Heart right ventricle (tissue), 16 donors: ENCODE data around the gene CCDC74B. TPM values are rescaled to one million over a fixed set of nuclear protein-coding genes. Genes with fewer than 3 reads are reported as not detected.
"Not testable (repeated sequence)": the region's sequence is repeated elsewhere in the genome, so short reads cannot be mapped to it uniquely, and the experiment has no call there.

Experiments used
- ATAC-seq, 8 donors: fragments of 200-7000 bp; cut with Tn5 transposase; one replicate each; pipeline ENCODE4 v1.9.1; 2020; ENCODE audit warnings: mild to moderate bottlenecking in 8 of 8, moderate library complexity in 8 of 8, moderate number of reproducible peaks in 1 of 8
- DNase-seq, 2 donors: peaks; one replicate each; pipeline ENCODE4 v3.0.0-alpha.2; 2020
- H3K27ac ChIP-seq, 10 donors: fragments of 200-600 bp; sonication (generic) in 2 of 10; one replicate each; pipeline versions ENCODE4 v1.5.0 to v1.8.0; 2020 to 2022; ENCODE audit warnings: mild to moderate bottlenecking in 3 of 10
- H3K27me3 ChIP-seq, 7 donors: fragments of 200-600 bp; one replicate each; pipeline ENCODE4 v1.8.0; 2021 to 2022; ENCODE audit warnings: mild to moderate bottlenecking in 2 of 7
- H3K36me3 ChIP-seq, 9 donors: fragments of 200-600 bp; sonication (generic) in 1 of 9; one replicate each; pipeline versions ENCODE4 v1.5.0 to v1.8.0; 2020 to 2022; ENCODE audit warnings: mild to moderate bottlenecking in 2 of 9
- H3K4me1 ChIP-seq, 9 donors: fragments of 200-600 bp; sonication (generic) in 1 of 9; one replicate each; pipeline versions ENCODE4 v1.5.0 to v1.8.0; 2020 to 2022; ENCODE audit warnings: mild to moderate bottlenecking in 4 of 9
- H3K4me3 ChIP-seq, 10 donors: fragments of 200-600 bp; sonication (generic) in 2 of 10; one replicate each; pipeline versions ENCODE4 v1.5.0 to v1.8.0; 2020 to 2022; ENCODE audit warnings: mild to moderate bottlenecking in 7 of 10, moderate library complexity in 2 of 10
- H3K9me3 ChIP-seq, 11 donors: fragments of 200-600 bp in 10 of 11; sonication (generic) in 2 of 11; one replicate each; pipeline versions ENCODE4 v1.5.0 to v1.8.0; 2013 to 2022; ENCODE audit warnings: mild to moderate bottlenecking in 2 of 11, control low read depth in 1 of 11, moderate library complexity in 1 of 11
- WGBS, 2 donors: extraction: QIAGEN DNeasy Blood & Tissue Kit; methylation state at CpG; one replicate each; pipeline ENCODE4 v1.1.7; 2013; ENCODE audit warnings: inconsistent platforms in 1 of 2; 5-methylcytosine and 5-hydroxymethylcytosine counted together
- intact Hi-C, 10 donors: fragments of 100-400 bp; cut with DNase I; formaldehyde crosslinking; loops; one replicate each; pipeline versions ENCODE4 v1.11.1 to v1.14.2; 2022
- polyA plus RNA-seq, 2 donors: library from polyadenylated mRNA; stranded (reverse); fragments of 200-250 nt; gene quantifications; one replicate each; pipeline ENCODE4 v1.2.3, GENCODE V29; 2013
- total RNA-seq, 10 donors: library from RNA; stranded (reverse); fragmentation: NEBNext Ultra II Directional in 3 of 10; extraction: Animal tissue kit (Norgen Biotek cat#: 25700) in 3 of 10; gene quantifications; one replicate each; pipeline versions ENCODE4 v1.2.1 to v1.2.4, GENCODE V29; 2021 to 2023
- TF ChIP-seq, protein P1 (sequence below), 9 donors: fragments of 200-600 bp; sonication (generic) in 2 of 9; IDR thresholded peaks; one replicate each; pipeline versions ENCODE4 v1.5.0 to v1.8.0; 2021 to 2022; ENCODE audit warnings: antibody characterized with exemption in 9 of 9, mild to moderate bottlenecking in 5 of 9, moderate library complexity in 1 of 9
- donor health status: Arrhythmogenic right ventricular cardiomyopathy.
- donor health status: ischemic (EF 13 %, LVEDD 7.1; RV severe dilation, severe dysfunction).
- donor health status: healthy with polysubstance abuse.
- donor health status: DM: no; HTN: yes; CAD: no.
- donor health status: DM: no; HTN: no; CAD: no.
- donor health status: ischemic (EF 25% LVEDD 6.9; RV normal size, moderate dysfunction).
- donor health status: ischemic (EF 25% LVEDD 5.7; RV mildly dilated, moderate dysfunction).
- donor health status: healthy.
- donor health status: DM: yes; HTN: yes; CAD: no.
- donor health status: Ischemic cardiomyopathy.
- donor health status: ischemic (EF 35%, LVEDD 5.7; RV mildly dilated, moderate dysfunction).
- donor health status: nonischemic (EF 11% LVEDD 7.7; RV severe dilation, severe dysfunction).
- donor health status: DM: yes; HTN: yes; CAD: no.
- donor health status: PGD.
- donor health status: ischemic (EF 29% LVEDD 5.4; RV normal size, mild dysfunction).
- donor health status: nonischemic (EF 23%, LVEDD 6.1; RV moderate dilation, normal function).

Gene CCDC74B
- total and polyA plus RNA-seq, 12 donors = 0.25 to 1.4 (median 0.66) TPM; not detected in 1

DNA sequence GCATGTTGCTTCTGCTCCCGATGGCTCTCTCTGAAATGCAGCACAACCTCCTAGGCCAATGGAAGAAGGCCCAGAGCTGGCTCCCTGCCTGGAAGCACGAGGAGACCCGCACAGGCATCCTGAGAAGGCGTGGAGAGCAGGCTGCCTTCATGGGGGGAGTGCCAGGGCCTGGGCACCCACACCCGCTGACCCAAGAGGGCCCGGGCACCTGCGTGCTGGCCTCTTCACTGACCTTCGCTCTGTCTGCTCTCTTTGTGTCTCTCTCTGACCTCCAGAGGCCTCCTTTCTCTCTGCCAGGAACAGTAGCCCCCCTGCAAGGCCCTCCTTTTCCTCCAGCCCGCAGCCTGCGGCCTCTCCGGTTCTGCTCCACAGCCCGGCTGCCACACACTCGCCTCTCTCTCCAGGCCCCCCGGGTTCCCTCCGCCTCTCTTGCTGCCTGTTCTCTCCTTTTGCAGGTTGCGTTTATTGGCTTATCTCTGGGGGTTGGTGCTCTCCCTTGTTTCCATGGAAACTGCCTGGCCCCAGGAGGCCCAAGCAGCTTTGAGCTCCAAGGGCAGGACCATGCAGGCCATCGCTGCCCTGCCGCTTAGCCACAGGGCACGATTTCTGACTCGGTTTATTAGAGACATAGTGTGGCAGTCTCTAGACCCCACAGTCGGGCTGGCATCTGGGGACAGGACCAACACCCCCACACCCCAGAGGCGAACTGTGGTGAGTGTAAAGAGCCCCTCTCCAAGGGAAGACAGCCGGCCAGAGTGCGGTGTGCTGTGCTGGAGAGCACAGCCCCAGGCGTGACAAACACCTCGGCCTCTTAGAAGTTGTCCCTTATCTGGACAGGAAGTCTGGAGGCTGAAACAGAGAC lies 38.8 kb upstream of the CCDC74B start:
- DNase-seq (peak; percentile 43 to 57), ATAC-seq (no peak)
- Histone ChIP-seq H3K36me3 (peaks cover 0 to 18% (median 0%) of the 10 kb centered on the region in 9 donors), H3K4me1 (peaks cover 11 to 29% (median 23%) of the 10 kb centered on the region in 9 donors), H3K27me3 (no peaks in the 10 kb centered on the region), H3K27ac (peak overlapping the region in 9 of 10 donors; percentile 3 to 98 (median 91)), H3K4me3 (peak overlapping the region in 9 of 10 donors; percentile 77 to 99 (median 92)), H3K9me3 (no peaks in the 10 kb centered on the region)
- TF ChIP-seq, protein P1, sequence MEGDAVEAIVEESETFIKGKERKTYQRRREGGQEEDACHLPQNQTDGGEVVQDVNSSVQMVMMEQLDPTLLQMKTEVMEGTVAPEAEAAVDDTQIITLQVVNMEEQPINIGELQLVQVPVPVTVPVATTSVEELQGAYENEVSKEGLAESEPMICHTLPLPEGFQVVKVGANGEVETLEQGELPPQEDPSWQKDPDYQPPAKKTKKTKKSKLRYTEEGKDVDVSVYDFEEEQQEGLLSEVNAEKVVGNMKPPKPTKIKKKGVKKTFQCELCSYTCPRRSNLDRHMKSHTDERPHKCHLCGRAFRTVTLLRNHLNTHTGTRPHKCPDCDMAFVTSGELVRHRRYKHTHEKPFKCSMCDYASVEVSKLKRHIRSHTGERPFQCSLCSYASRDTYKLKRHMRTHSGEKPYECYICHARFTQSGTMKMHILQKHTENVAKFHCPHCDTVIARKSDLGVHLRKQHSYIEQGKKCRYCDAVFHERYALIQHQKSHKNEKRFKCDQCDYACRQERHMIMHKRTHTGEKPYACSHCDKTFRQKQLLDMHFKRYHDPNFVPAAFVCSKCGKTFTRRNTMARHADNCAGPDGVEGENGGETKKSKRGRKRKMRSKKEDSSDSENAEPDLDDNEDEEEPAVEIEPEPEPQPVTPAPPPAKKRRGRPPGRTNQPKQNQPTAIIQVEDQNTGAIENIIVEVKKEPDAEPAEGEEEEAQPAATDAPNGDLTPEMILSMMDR (IDR thresholded peaks at IDR 0.05) = no peak
- 57 to 58% methylated on average over 26 of the region's 26 CpGs for WGBS, 2 donors
- intact Hi-C loops = loop anchor here in 9 of 10 donors (5.0 to 10.0 kb wide), 6 partner anchors 141 to 1301 kb away; partner anchors contain the start of gene IMP4 (in 2 of the 9)

DNA sequence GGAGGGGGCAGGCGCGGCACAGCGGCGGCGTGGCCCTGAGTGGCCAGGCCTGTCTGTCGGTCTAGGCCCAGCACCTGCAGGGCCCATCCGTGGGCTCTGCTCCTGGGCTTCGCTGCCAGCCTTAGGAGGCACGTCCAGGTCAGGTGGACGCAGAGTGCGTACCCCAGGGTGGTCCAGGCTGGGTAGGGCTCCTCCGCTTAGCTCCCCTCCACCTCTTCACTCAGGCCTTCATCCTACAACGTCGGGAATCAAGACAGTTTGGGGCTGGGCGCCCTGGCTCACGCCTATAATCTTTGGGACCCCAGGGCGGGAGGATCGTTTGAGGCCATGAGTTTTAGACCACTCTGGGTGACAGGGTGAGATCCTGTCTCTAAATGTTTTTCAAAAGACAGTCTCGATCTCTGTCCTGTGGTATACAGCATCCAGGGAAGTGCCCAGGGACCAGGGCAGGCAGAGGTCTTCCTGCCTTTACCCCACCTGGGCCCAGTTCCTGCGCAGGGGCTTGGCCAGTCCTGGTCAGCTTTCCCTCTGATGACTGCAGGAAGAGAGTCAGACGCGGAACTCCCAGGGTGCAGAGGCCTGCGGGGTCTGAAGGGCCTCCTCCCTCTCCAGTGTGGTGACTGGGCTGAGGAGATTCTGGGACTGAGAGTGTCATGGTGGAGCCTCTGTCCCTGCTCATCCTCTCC lies 38.1 kb upstream of the CCDC74B start:
- Histone ChIP-seq H3K36me3 (peaks cover 0 to 22% (median 0%) of the 10 kb centered on the region in 9 donors), H3K27ac (peak overlapping the region; percentile 53 to 98 (median 92)), H3K4me3 (peak overlapping the region; percentile 10 to 99 (median 90)), H3K4me1 (peaks cover 11 to 29% (median 23%) of the 10 kb centered on the region in 9 donors)
- ATAC-seq = peak in 2 of 8 donors; percentile 34 to 46
- H3K27me3 ChIP-seq, H3K9me3 ChIP-seq, DNase-seq: not testable (repeated sequence)
- WGBS, 2 donors = 34 to 35% methylated on average over 23 of the region's 23 CpGs
- intact Hi-C loops = loop anchor here in 9 of 10 donors (5.0 to 10.0 kb wide), 6 partner anchors 142 to 1302 kb away; partner anchors contain the start of gene IMP4 (in 2 of the 9)

DNA sequence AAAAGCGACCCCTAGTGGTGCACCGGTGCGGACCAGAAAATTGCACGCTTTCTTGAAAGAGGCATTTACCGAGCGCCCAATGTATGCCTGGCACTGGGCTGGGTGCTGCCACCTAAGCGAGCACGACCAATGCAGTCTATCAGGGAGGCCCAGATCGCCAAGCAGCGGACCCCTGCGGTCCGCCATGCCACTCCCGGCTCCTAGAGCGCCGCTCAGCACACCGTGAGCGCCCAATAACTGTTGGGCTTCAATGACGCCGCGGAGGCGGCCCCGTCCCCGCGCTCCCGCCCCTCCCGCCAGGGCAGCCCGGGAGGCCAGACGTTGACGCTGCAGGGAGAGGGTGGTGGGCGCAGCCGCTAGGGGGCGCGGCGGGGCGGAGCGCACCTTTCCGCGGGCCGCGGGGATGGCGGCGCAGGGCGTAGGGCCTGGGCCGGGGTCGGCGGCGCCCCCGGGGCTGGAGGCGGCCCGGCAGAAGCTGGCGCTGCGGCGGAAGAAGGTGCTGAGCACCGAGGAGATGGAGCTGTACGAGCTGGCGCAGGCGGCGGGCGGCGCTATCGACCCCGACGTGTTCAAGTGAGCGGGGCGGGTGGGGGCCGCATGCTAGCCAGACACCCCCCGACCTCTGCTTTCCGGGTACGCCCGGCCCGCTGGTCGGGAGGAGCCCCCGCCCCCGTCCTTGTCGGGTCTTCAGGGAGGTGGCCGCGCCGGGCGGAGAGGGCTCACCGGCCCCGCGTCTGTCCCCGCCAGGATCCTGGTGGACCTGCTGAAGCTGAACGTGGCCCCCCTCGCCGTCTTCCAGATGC lies 37.2 kb upstream of the CCDC74B start, which contains the start of gene MZT2B:
TSS of gene MZT2B (plus strand) at position 383 of the 803 bp plus-strand sequence. CDS start at position 404, 21 bp downstream.
- intact Hi-C loops = loop anchor here in 9 of 10 donors (5.0 to 10.0 kb wide), 6 partner anchors 143 to 1303 kb away; partner anchors contain the start of gene IMP4 (in 2 of the 9)
- Histone ChIP-seq H3K4me1 (peaks cover 11 to 29% (median 23%) of the 10 kb centered on the region in 9 donors), H3K4me3 (peak within 1 kb of the TSS; percentile 77 to 99 (median 94)), H3K27ac (peak within 1 kb of the TSS; percentile 77 to 98 (median 92)), H3K36me3 (peaks cover 0 to 22% (median 0%) of the 10 kb centered on the region in 9 donors)
- TF ChIP-seq, protein P1 (IDR thresholded peaks at IDR 0.05) = peak in 8 of 9 donors; percentile 64 to 95 (median 77)
- ATAC-seq (peak; percentile 89 to 94 (median 94)), DNase-seq (peak; percentile 87 to 92)
- not testable (repeated sequence) for H3K27me3 ChIP-seq, H3K9me3 ChIP-seq
- WGBS, 2 donors = 1% methylated on average over 72 to 83 of the region's 86 CpGs

DNA sequence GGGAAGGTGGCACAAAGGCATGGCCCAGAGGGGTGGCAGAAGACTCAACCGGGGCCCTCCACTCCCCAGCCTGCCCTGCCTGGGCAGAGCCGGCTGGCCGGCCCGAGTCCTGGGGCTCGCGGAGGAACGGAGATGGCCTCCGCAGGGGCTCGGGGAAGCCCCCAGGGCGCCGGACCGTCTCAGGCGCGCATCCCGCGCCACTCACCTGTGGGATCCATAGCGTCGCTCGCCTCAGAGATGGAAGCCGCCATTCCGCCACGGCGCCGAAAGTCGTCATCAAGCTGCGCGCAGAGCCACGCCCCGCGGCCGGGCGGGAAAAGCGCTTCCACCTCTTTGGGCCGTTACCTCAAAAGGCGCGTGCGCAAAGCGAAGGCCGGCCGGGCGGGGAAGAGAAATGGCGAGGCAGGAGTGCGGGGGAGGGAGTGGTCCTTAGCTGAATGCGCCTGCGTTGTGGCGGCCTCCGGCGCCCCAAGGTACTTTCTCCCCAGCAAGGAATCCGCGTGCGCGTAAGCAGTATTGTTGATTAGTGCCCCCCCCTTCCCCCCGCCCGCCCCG lies 36.5 kb upstream of the CCDC74B start, which contains the start of gene SMPD4:
TSS of gene SMPD4 (minus strand) at position 278 of the 555 bp plus-strand sequence. CDS start 5,010 bp downstream, outside the sequence.
- Histone ChIP-seq H3K27me3 (no peaks in the 10 kb centered on the region), H3K36me3 (peaks cover 0 to 23% (median 0%) of the 10 kb centered on the region in 9 donors), H3K4me3 (peak within 1 kb of the TSS; percentile 77 to 99 (median 94)), H3K4me1 (peaks cover 11 to 29% (median 23%) of the 10 kb centered on the region in 9 donors), H3K9me3 (no peaks in the 10 kb centered on the region), H3K27ac (peak within 1 kb of the TSS; percentile 77 to 98 (median 92))
- ATAC-seq (peak; percentile 90 to 98 (median 94)), DNase-seq (peak; percentile 98 to 99)
- intact Hi-C loops = loop anchor here in 9 of 10 donors (5.0 to 10.0 kb wide), 6 partner anchors 143 to 1303 kb away; partner anchors contain the start of gene IMP4 (in 2 of the 9)
- 0% methylated on average over 51 to 55 of the region's 55 CpGs for WGBS, 2 donors
- TF ChIP-seq, protein P1 (IDR thresholded peaks at IDR 0.05) = no peak

DNA sequence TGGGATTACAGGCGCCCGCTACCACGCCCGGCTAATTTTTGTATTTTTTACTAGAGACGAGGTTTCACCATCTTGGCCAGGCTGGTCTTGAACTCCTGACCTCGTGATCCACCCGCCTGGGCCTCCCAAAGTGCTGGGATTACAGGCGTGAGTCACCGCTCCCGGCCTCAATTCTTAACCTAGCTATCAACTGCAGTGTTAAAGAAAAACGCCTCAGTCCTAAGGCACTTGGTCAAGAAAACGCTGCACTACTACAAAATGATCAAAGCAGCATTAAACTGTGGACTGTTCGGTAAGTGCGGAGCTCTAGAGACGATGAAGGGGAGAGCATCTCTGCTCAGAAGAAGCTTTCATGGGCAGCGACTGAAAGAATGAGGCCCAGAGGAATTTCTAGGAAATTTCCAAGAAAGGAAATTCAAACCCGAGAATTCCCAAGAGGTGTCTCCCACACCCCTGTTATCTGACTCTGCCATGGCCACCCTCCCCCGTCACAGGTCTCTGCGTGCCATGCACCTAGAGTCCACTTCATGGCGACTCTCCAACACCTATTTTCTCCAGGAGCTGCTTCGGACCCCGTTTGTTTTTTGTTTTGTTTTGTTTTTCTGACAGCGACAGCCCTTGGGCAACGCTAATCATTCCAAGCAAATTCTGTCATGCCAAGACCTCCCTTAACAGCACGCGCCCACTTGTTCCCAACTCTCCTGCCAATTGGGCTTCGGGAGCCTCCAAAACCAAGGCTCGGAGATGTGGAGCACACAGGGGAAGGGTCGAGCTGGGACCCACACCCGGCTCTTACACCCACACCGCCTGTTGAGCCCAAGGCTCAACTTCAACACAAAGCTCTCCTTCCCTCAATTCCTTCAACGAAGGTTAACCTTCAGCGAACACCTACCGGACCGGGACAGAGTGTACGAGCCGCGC lies 35.8 kb upstream of the CCDC74B start:
- DNase-seq, H3K27me3 ChIP-seq, ATAC-seq, H3K9me3 ChIP-seq: not testable (repeated sequence)
- WGBS, 2 donors = 24 to 25% methylated on average over 38 of the region's 38 CpGs
- Histone ChIP-seq H3K4me3 (peak overlapping the region; percentile 77 to 99 (median 94)), H3K27ac (peak overlapping the region; percentile 77 to 98 (median 92)), H3K4me1 (peaks cover 11 to 30% (median 23%) of the 10 kb centered on the region in 9 donors), H3K36me3 (peaks cover 0 to 28% (median 0%) of the 10 kb centered on the region in 9 donors)
- intact Hi-C loops = loop anchor here in 9 of 10 donors (5.0 to 10.0 kb wide), 6 partner anchors 144 to 1304 kb away; partner anchors contain the start of gene IMP4 (in 2 of the 9)
